GM21360 (cell line): ENCODE measurements around the gene SLX1A.
"Not testable (repeated sequence)": the region's sequence is repeated elsewhere in the genome, so short reads cannot be mapped to it uniquely, and the experiment has no call there.

ENCODE experiments used
- ATAC-seq: cut with Tn5 transposase; IDR thresholded peaks from one replicate; pipeline ENCODE4 v1.9.1; 2021; ENCODE audit warnings: mild to moderate bottlenecking, moderate library complexity; ENCODE audit not compliant: unreplicated experiment

The SLX1A gene

GRCh38 chr16:30184096-30184890 is 9.4 kb upstream of the SLX1A start:
- no peak for ATAC-seq

DNA sequence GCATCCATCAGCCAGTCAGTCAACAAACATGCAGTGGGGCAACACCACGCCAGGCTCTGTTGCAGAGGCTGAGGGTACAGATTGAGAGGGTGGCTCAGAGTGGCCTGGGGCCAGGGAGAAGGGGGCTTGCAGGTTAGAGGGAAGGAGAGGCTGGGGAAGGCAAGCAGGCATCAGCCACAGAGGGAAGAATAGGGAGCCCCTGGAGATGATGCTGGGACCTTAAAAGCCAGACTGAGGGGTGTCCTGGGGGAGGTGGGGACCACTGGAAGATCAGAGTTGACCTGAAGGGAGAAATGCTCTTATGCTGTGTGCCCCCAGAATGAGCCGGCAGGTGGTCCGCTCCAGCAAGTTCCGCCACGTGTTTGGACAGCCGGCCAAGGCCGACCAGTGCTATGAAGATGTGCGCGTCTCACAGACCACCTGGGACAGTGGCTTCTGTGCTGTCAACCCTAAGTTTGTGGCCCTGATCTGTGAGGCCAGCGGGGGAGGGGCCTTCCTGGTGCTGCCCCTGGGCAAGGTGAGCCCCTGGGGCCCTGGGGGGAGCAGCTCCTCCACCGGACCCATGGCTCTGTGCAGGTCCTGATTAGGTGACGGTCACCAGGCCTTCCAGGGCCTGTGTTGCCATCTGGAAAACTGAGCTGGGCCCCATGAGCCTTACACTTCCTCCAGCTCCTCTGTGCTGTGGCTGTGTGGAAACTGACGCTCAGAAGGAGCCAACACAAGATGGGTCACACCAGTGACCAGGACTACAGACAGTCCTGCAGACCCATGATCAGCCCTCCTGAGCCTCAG is 8.6 kb upstream of the SLX1A start:
- no peak for ATAC-seq

- ATAC-seq = no peak
Measured at GRCh38 chr16:30185683-30186421, 7.8 kb upstream of the SLX1A start.

- ATAC-seq = no peak
Measured at GRCh38 chr16:30186444-30186781, 7.3 kb upstream of the SLX1A start.

DNA sequence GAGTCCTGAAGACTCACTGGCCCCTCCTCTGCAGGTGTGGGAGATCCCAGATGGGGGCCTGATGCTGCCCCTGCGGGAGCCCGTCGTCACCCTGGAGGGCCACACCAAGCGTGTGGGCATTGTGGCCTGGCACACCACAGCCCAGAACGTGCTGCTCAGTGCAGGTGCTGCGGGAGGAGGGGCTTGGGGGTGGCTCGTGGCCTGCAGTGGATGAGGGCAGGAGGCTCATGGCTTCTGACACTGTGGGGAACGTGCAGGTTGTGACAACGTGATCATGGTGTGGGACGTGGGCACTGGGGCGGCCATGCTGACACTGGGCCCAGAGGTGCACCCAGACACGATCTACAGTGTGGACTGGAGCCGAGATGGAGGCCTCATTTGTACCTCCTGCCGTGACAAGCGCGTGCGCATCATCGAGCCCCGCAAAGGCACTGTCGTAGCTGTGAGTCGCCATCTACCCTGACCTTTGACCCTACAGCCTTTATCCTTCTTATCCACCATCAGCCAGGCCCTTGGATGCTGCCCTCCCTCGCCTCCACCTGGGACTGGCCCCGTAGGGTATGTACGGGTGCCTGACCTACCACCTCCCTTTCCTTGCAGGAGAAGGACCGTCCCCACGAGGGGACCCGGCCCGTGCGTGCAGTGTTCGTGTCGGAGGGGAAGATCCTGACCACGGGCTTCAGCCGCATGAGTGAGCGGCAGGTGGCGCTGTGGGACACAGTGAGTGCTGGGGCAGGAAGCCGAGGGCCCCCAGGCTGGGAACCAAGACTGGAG is 6.7 kb upstream of the SLX1A start:
- ATAC-seq = no peak

DNA sequence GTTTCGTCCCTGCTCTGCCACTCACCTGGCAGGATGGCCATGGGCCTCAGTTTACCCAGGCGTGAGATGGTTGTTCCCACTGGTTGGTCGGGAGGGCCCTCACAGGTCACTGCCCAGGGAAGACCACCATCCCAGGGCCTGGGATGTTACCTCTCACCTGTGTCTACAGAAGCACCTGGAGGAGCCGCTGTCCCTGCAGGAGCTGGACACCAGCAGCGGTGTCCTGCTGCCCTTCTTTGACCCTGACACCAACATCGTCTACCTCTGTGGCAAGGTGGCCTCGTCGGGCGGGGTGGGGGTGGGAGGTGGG is 6.2 kb upstream of the SLX1A start:
- no peak for ATAC-seq

DNA sequence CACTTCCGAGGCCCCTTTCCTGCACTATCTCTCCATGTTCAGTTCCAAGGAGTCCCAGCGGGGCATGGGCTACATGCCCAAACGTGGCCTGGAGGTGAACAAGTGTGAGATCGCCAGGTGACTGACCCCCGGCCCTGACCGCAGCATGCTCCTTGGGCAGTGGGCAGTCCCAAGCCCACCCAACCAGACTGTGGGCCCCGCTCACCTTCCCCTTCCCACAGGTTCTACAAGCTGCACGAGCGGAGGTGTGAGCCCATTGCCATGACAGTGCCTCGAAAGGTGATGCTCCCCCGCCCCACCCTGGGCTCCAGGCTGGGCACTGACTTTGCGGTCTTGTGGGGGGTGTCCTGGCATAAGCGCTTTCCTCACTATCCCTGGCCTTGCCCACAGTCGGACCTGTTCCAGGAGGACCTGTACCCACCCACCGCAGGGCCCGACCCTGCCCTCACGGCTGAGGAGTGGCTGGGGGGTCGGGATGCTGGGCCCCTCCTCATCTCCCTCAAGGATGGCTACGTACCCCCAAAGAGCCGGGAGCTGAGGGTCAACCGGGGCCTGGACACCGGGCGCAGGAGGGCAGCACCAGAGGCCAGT is 5.6 kb upstream of the SLX1A start:
- ATAC-seq = no peak

DNA sequence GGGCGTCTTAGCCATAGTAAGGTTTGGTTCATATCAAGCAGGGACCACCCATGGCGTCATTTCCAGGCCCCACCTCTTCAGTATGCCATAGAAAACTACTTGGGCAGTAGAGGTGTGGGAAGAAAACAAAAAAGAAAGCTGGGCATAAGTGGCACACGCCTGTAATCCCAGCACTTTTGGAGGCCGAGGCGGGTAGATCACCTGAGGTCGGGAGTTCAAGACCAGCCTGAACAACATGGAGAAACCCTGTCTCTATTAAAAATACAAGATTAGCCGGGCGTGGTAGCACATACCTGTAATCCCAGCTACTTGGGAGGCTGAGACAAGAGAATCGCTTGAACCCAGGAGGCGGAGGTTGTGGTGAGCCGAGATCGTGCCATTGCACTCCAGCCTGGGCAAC is 2.5 kb upstream of the SLX1A start:
- not testable (repeated sequence) for ATAC-seq

- peak; percentile 10 for ATAC-seq
Measured at GRCh38 chr16:30193098-30193497, 577 bp upstream of the SLX1A start.

- peak; percentile 46 for ATAC-seq
Measured at GRCh38 chr16:30194172-30194925, 674 bp downstream of the SLX1A start.

DNA sequence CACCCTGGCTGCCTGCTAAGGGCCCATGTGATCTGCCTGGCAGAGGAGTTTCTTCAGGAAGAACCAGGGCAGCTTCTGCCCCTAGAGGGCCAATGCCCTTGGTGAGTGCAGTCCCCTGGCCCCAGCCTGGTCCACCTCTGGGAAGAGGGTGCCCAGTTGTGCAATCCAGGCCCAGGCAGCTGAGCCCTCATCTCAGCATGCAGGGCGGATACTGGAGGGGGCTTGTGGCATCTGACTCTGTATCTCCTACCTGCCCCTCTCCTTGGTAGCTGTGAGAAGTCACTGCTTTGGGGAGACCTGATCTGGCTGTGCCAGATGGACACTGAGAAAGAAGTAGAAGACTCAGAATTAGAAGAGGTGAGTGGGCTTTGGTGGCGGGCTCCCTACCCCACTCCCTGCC is 3.3 kb downstream of the SLX1A start:
- ATAC-seq = not testable (repeated sequence)

- ATAC-seq = not testable (repeated sequence)
Measured at GRCh38 chr16:30199049-30199448, 5.4 kb downstream of the SLX1A start, which contains the start of gene SULT1A3. Gene SULT1A3, plus strand, starts transcription at chr16:30199255. Its CDS starts 1,474 bp downstream, at chr16:30200729.

GRCh38 chr16:30199608-30200343 is 6.1 kb downstream of the SLX1A start:
- ATAC-seq = not testable (repeated sequence)

DNA sequence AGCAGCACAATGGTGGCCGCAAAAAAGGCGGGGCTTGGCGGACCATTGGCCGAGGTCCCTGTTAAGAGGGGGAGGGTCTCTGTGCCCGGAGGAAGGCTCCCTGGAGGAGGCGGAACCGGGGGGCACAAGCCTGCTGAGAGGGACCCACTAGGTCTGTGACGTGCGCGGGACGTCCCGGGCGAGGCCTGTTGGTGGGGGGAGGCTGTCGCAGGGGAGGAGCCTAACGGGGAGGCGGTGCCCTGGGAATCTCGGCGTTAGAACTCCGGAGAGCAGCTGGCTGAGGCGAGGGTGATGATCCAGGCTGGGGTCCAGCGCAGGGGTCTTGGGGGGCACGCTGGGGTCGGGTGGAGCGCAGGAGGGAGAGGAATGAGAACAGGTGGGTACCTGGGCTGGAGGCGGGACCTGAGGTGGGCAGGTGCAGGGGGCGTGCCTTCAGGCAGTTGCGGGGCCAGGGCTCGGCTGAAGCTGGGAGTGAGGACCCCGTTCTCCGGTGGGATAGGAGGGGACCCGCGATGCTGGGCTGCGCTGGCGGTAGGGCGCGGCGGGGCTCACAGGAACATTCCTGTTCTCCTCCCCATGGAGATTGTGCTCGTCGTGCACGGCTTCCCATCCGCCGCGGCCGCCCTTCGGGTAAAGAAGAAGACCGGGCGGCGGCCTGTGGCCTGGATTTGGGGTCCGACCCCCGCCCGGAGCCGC is 12.0 kb downstream of the SLX1A start:
- not testable (repeated sequence) for ATAC-seq

DNA sequence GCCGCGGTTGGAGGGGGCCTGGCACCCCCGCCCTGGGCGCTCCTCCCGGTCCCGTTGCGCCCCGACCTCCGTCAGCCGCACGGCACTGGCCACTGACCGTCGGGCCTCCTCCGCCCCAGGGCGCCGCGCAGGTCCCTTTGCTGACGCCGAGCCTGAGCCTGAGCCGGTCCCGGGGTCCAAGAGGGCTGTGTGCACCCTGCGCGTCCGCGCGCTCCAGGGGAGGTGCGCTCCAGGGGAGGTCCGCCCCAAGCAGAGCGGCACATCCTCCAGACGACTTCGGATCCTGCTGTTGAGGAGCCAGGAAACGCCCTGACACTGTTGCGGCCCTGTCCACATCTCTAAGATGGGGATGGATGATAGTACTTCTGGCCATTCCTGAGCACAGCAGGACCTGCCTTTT is 12.6 kb downstream of the SLX1A start:
- not testable (repeated sequence) for ATAC-seq

- not testable (repeated sequence) for ATAC-seq
Measured at GRCh38 chr16:30207063-30207704, 13.5 kb downstream of the SLX1A start.

DNA sequence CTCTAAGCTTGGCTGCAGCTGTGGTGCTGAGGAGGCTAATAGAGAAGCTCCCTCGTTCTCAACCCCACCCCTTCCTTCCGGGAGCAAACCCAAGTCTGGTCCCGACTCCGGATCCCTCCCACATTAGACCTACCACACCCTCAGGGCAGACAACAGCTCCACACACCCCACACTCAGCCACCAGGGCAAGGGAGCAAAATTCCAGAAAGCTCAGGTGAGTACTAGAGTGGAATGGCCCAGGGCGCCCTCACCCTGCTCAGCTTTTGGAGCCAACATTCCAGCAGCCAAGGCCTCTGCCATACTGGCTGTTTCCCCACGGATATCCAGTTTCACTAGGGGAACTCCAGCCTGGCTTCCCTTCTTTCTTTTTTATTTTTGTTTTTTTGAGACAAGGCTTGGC is 15.4 kb downstream of the SLX1A start:
- ATAC-seq = not testable (repeated sequence)

GRCh38 chr16:30211414-30211813 is 17.7 kb downstream of the SLX1A start:
- not testable (repeated sequence) for ATAC-seq
